Upper lobe of left lung (tissue), 4 donors: Measurements from ENCODE around the gene TRAPPC2.

Experiments
- EP300 ChIP-seq, 4 donors: sonication (generic); formaldehyde crosslinking; IDR thresholded peaks; one replicate each; pipeline ENCODE4 v1.5.1; 2017; ENCODE audit warnings: antibody characterized with exemption in 4 of 4, control low read depth in 2 of 4
- POLR2A ChIP-seq, 4 donors: fragments of 450-650 bp; IDR thresholded peaks; one replicate each; pipeline ENCODE4 v1.5.1; 2016 to 2017; ENCODE audit warnings: antibody characterized with exemption in 4 of 4, mild to moderate bottlenecking in 2 of 4
- TF ChIP-seq, protein P1 (sequence below), 6 experiments: fragments of 450-650 bp in 4 of 6; fragments of 200-600 bp in 2 of 6; sonication (generic) in 2 of 6; IDR thresholded peaks; one replicate each; pipeline ENCODE4 v1.5.1; 2016 to 2019; ENCODE audit warnings: antibody characterized with exemption in 6 of 6

DNA sequence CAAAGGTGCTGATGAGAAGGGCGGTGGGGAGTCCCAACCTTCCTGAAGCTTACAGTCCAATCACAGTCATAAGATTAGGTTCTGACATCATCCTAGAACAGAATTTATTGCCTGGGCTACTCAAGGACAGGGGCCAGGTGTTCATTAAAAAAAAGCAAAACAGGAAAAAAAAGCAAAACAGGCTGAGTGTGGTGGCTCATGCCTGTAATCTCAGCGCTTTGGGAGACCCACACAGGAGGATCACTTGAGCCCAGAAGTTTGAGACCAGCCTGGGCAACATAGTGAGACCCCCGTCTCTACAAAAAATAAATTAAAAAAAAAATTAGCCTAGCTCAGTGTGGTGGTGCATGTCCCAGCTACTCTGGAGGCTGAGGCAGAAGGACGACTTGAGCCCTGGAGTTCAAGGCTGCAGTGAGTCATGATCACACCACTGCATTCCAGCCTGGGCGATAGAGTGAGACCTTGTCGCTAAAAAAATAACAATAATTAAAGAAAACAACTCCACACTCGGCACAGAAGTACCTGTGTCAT is 42.5 kb downstream of the TRAPPC2 start:
- TF ChIP-seq, protein P1, sequence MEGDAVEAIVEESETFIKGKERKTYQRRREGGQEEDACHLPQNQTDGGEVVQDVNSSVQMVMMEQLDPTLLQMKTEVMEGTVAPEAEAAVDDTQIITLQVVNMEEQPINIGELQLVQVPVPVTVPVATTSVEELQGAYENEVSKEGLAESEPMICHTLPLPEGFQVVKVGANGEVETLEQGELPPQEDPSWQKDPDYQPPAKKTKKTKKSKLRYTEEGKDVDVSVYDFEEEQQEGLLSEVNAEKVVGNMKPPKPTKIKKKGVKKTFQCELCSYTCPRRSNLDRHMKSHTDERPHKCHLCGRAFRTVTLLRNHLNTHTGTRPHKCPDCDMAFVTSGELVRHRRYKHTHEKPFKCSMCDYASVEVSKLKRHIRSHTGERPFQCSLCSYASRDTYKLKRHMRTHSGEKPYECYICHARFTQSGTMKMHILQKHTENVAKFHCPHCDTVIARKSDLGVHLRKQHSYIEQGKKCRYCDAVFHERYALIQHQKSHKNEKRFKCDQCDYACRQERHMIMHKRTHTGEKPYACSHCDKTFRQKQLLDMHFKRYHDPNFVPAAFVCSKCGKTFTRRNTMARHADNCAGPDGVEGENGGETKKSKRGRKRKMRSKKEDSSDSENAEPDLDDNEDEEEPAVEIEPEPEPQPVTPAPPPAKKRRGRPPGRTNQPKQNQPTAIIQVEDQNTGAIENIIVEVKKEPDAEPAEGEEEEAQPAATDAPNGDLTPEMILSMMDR (IDR thresholded peaks at IDR 0.05), result no peak
- TF ChIP-seq POLR2A (IDR thresholded peaks at IDR 0.05), result no peak
- TF ChIP-seq EP300 (IDR thresholded peaks at IDR 0.05), result no peak
